SW480 (cell line): ENCODE data around the gene CRY1.

Source experiments
- DNase-seq: peaks from one replicate; pipeline ENCODE4 v3.0.0-alpha.2; 2016; ENCODE audit warnings: low spot score

The CRY1 gene

DNA sequence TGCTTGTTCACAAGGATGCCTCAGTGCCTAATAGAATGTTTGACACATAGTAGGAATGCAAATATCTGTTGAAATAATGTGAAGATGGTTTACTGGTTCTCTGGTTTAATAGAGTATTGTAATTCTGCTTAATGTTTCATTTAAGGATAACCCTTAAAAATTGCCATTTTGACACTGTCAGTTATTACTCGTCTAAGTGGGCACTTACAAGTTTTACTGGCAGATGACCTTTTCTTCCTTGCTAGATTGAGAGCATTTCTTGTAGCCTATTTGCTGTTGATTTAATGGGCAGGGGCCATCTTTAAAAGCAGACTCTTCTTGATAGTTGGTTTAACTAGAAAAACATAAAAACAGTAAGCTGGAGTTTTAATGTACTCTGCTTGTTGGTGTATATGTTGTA lies 135.8 kb downstream of the CRY1 start:
- DNase-seq, result no peak

- DNase-seq, result no peak
These were observed 137.2 kb downstream of the CRY1 start for GRCh38 chr12:106956048-106956578.

DNA sequence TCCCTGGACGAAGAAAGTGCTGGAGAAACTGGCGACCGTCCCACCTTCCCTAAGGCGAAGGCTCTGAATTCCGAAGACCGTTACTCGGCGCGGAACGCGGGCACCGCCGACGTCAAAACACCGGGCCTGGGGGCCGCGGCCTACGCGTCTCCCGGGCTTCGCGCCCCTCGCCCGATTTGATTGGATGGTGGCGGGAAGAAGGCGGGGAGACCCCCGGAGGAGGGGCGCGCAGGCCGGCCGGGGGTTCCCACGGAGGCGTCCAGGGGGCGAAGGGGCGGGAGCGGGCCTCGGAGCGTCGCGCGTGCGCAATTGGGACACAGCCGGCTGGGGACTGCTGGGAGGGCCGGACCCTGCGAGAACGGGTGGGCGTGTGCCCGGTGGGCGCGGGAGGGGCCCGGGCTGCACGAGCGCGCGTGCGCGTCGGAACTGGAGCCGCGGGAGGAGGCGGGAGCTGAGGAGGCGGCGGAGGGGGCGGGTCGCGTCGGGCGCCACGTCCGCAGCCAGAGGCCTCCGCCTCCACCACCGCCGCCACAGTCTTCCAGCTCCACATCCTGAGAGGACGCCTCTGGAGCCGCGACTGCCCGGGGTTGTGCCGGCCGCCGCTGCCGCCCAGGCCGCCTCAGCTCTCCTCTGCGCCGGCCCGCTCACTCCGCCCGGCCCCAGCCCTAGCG lies 137.8 kb downstream of the CRY1 start, which contains the start of gene TMEM263:
Gene TMEM263 (plus strand): TSS at position 531 of the 671 bp plus-strand sequence. CDS start 11,210 bp downstream, outside the sequence.
- peak; percentile 88 for DNase-seq

- no peak for DNase-seq
These were observed 138.6 kb downstream of the CRY1 start for GRCh38 chr12:106954462-106955376.

- no peak for DNase-seq
These were observed 139.7 kb downstream of the CRY1 start for GRCh38 chr12:106953352-106954250.

DNA sequence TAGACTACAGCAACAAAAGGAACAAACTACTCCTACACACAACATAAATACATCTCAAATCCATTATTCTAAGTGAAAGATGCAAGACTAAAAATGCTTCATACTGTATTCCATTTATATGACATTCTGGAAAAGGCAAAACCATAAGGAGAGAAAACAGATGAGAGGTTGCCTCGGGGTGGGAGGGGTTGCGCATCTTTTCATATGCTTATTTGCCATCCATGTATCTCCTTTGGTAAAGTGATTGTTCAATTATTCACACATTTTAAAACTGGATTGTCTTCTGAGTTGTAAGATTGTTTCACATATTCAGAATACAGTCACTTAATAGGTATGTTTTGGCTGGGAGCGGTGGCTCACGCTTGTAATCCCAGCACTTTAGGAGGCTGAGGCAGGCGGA lies 142.8 kb downstream of the CRY1 start:
- DNase-seq, result no peak

DNA sequence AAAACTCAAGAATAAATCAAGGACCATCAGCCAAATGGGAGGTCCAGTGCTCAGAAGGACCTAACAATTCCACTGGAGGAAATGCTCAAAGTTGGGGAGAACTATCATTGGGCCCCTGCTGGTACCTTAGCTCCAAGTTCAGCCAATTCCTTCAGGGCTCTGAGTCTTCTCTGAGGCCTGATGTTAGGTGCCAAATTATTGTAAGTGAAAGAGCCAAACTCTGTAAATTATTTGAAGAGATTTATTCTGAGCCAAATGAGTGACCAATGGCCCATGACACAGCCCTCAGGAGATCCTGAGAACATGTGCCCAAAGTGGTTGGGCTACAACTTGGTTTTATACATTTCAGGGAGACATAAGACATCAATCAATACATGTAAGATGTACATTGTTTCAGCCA lies 145.9 kb downstream of the CRY1 start:
- DNase-seq, result no peak

DNA sequence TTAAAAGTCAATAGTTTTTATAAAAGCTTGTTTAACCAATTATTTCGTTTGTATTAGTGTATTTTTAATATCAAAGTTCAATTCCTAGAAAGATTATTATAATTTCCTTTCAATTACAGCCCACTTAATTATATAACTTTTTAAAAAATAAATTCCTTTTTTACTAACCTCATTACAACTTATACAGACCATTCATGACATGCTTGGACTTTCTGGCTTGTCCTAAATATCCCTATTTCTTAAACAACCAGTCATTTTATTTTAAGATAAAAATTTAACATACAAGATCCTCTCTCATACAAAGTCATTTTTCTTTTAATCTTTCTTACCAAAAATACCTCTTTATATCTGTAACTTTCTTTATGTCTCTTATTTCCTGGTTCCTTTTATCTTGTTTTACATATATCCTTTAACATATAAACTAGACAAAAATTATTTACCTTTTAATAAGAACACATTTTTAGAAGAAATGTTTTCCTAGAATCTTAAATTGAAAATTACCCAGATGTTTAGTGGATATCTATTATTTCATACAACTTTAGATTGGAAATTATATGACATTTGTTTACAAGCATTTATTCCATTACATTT lies 148.0 kb downstream of the CRY1 start:
- DNase-seq, result no peak

DNA sequence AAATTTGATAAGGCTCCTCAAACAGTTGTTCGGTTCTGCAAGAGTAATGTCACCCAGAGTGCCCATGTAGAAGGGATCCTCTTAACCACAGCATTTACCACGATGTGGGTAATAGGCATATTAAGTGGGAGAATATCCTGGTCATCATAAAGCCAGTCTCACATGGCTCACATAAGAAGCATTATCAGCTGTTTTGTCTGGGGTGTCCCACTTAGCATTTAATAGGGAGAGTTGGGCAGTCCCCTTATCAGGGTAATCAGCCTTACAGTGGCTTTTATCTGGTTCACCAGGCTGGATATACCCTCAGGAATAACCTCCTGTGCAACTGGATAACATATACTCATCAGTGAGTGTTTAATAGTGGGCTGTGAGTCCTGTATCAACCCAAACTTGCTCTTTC lies 150.6 kb downstream of the CRY1 start:
- DNase-seq, result no peak

GRCh38 chr12:106941481-106942156 lies 151.7 kb downstream of the CRY1 start:
- no peak for DNase-seq
